ENCODE data around the gene KIF26B. TPM values are rescaled to one million over a fixed set of nuclear protein-coding genes. Genes with fewer than 3 reads are reported as not detected.

The KIF26B gene
- total RNA-seq, 1 experiment from 2014 or later = 0.04 TPM

GRCh38 chr1:245444147-245444828 is 289.5 kb downstream of the KIF26B start:
- H3K79me2 ChIP-seq (ENCODE audit: low read length) = no peaks in the 10 kb centered on the region
- no peaks in the 10 kb centered on the region for H3F3A ChIP-seq (ENCODE audit: low read length, unreplicated experiment)
- H3K4me1 ChIP-seq (ENCODE audit: insufficient read depth, low read length) = no peaks in the 10 kb centered on the region
- H2AFZ ChIP-seq (ENCODE audit: low read length) = no peak overlapping the region
- no peaks in the 10 kb centered on the region for H3K36me3 ChIP-seq (ENCODE audit: low read depth, low read length)
- BruUV-seq (replicated peaks) = no TSS peak
- ChIA-PET CTCF (no interaction called here), POLR2A (ENCODE audit: unreplicated experiment) (no interaction called here)
- no peaks in the 10 kb centered on the region for H3K9me2 ChIP-seq (replicated peaks; ENCODE audit: low read length)
- no peak overlapping the region for H3K9ac ChIP-seq (ENCODE audit: low read length)
- intact Hi-C loops (cut with micrococcal nuclease) = no loop called here
- H3K4me3 ChIP-seq (ENCODE audit: low read length) = no peak overlapping the region
- ATAC-seq (no peak), DNase-seq (no peak)
- no peak overlapping the region for H3K4me2 ChIP-seq (ENCODE audit: low read length)
- no peaks in the 10 kb centered on the region for H3K9me3 ChIP-seq (ENCODE audit: low read length)
- H4K20me1 ChIP-seq (ENCODE audit: low read length) = no peaks in the 10 kb centered on the region
- no peak overlapping the region for H3K27ac ChIP-seq (ENCODE audit: low read length)
- peaks cover 87% of the 10 kb centered on the region for H3K27me3 ChIP-seq (ENCODE audit: low read length)
- no peak for TF ChIP-seq EZH2phosphoT487 (IDR thresholded peaks at IDR 0.05; ENCODE audit: borderline replicate concordance, low read length)
- TF ChIP-seq, protein P1, sequence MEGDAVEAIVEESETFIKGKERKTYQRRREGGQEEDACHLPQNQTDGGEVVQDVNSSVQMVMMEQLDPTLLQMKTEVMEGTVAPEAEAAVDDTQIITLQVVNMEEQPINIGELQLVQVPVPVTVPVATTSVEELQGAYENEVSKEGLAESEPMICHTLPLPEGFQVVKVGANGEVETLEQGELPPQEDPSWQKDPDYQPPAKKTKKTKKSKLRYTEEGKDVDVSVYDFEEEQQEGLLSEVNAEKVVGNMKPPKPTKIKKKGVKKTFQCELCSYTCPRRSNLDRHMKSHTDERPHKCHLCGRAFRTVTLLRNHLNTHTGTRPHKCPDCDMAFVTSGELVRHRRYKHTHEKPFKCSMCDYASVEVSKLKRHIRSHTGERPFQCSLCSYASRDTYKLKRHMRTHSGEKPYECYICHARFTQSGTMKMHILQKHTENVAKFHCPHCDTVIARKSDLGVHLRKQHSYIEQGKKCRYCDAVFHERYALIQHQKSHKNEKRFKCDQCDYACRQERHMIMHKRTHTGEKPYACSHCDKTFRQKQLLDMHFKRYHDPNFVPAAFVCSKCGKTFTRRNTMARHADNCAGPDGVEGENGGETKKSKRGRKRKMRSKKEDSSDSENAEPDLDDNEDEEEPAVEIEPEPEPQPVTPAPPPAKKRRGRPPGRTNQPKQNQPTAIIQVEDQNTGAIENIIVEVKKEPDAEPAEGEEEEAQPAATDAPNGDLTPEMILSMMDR (conservative IDR thresholded peaks at IDR 0.05; ENCODE audit: low read depth, low read length) = no peak
- no peak for TF ChIP-seq EZH2 (IDR thresholded peaks at IDR 0.05; ENCODE audit: low read length, unreplicated experiment)

DNA sequence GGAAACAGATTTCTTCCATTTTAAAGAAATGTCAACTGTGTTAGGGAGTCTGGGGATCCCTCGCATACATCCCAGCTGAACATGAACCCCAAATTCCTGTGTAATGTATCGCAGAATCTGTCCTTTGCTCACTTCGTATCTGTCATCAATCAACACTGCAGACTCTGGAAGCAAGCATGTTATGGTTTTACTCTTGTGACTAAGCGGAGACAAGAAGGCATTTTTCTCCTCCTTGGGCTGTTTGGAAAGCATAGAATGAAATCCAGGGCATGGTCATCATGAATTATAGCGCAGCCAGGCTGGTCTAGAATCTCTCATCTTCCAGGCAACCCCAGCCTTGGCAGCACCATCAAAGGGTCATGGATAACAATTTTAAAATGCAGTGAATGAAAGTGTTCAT is 290.2 kb downstream of the KIF26B start:
- no TSS peak for BruUV-seq (replicated peaks)

DNA sequence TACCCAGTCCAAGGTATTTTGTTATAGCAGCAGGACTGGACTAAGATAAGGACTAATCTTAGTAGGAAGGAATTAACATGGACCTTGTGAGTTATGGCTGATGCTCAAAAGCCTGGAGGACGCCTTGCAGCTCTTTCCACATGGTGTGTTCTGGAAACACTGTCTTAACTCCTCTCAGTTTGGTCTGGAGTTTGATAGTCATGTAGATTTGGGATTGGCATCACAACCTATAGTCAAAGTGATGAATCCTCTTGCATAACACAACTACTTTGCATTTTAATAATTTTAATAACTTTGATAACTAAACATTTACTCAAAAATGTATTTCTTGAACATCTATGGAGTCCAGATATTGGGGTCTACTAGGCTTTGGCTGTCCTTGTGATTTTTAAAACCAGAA is 293.7 kb downstream of the KIF26B start:
- POLR2A ChIA-PET (ENCODE audit: unreplicated experiment) = no interaction called here
- H3K27me3 ChIP-seq (ENCODE audit: low read length) = peaks cover 84% of the 10 kb centered on the region

More for the DNA sequence above, 290.2 kb downstream of the KIF26B start:
- Histone ChIP-seq H3K9ac (ENCODE audit: low read length) (no peak overlapping the region), H3K9me3 (ENCODE audit: low read length) (no peaks in the 10 kb centered on the region), H3K27ac (ENCODE audit: low read length) (no peak overlapping the region), H3K4me2 (ENCODE audit: low read length) (no peak overlapping the region), H3K4me1 (ENCODE audit: insufficient read depth, low read length) (no peaks in the 10 kb centered on the region), H3K36me3 (ENCODE audit: low read depth, low read length) (no peaks in the 10 kb centered on the region), H3K79me2 (ENCODE audit: low read length) (no peaks in the 10 kb centered on the region), H3F3A (ENCODE audit: low read length, unreplicated experiment) (no peaks in the 10 kb centered on the region), H2AFZ (ENCODE audit: low read length) (no peak overlapping the region), H3K4me3 (ENCODE audit: low read length) (no peak overlapping the region), H3K27me3 (ENCODE audit: low read length) (peaks cover 87% of the 10 kb centered on the region), H4K20me1 (ENCODE audit: low read length) (no peaks in the 10 kb centered on the region), H3K9me2 (replicated peaks; ENCODE audit: low read length) (no peaks in the 10 kb centered on the region)
- ChIA-PET POLR2A (ENCODE audit: unreplicated experiment) (no interaction called here), CTCF (no interaction called here)
- DNase-seq = no peak
- no peak for ATAC-seq
- TF ChIP-seq EZH2phosphoT487 (IDR thresholded peaks at IDR 0.05; ENCODE audit: borderline replicate concordance, low read length) (no peak), EZH2 (IDR thresholded peaks at IDR 0.05; ENCODE audit: low read length, unreplicated experiment) (no peak)
- TF ChIP-seq, protein P1 (conservative IDR thresholded peaks at IDR 0.05; ENCODE audit: low read depth, low read length) = no peak
- intact Hi-C loops (cut with micrococcal nuclease) = no loop called here

More for the DNA sequence above, 293.7 kb downstream of the KIF26B start:
- Histone ChIP-seq H3K27ac (ENCODE audit: low read length) (no peak overlapping the region), H3K4me3 (ENCODE audit: low read length) (no peak overlapping the region), H3K36me3 (ENCODE audit: low read depth, low read length) (no peaks in the 10 kb centered on the region), H3F3A (ENCODE audit: low read length, unreplicated experiment) (no peaks in the 10 kb centered on the region), H3K9me2 (replicated peaks; ENCODE audit: low read length) (no peaks in the 10 kb centered on the region), H4K20me1 (ENCODE audit: low read length) (no peaks in the 10 kb centered on the region), H3K9me3 (ENCODE audit: low read length) (no peaks in the 10 kb centered on the region), H3K4me2 (ENCODE audit: low read length) (no peak overlapping the region), H3K9ac (ENCODE audit: low read length) (no peak overlapping the region), H3K4me1 (ENCODE audit: insufficient read depth, low read length) (no peaks in the 10 kb centered on the region), H2AFZ (ENCODE audit: low read length) (no peak overlapping the region), H3K79me2 (ENCODE audit: low read length) (no peaks in the 10 kb centered on the region)
- intact Hi-C loops (cut with micrococcal nuclease) = no loop called here
- no peak for TF ChIP-seq EZH2 (IDR thresholded peaks at IDR 0.05; ENCODE audit: low read length, unreplicated experiment)
- TF ChIP-seq, protein P1 (conservative IDR thresholded peaks at IDR 0.05; ENCODE audit: low read depth, low read length) = no peak
- no peak for TF ChIP-seq EZH2phosphoT487 (IDR thresholded peaks at IDR 0.05; ENCODE audit: borderline replicate concordance, low read length)
- CTCF ChIA-PET = no interaction called here
- ATAC-seq (no peak), DNase-seq (no peak)
- BruUV-seq (replicated peaks) = no TSS peak
